Measurements from ENCODE around the gene TBC1D10A. TPM values are rescaled to one million over a fixed set of nuclear protein-coding genes. Genes with fewer than 3 reads are reported as not detected.

The TBC1D10A gene
- total RNA-seq, 1 experiment from 2014 or later: 12.6 TPM

DNA sequence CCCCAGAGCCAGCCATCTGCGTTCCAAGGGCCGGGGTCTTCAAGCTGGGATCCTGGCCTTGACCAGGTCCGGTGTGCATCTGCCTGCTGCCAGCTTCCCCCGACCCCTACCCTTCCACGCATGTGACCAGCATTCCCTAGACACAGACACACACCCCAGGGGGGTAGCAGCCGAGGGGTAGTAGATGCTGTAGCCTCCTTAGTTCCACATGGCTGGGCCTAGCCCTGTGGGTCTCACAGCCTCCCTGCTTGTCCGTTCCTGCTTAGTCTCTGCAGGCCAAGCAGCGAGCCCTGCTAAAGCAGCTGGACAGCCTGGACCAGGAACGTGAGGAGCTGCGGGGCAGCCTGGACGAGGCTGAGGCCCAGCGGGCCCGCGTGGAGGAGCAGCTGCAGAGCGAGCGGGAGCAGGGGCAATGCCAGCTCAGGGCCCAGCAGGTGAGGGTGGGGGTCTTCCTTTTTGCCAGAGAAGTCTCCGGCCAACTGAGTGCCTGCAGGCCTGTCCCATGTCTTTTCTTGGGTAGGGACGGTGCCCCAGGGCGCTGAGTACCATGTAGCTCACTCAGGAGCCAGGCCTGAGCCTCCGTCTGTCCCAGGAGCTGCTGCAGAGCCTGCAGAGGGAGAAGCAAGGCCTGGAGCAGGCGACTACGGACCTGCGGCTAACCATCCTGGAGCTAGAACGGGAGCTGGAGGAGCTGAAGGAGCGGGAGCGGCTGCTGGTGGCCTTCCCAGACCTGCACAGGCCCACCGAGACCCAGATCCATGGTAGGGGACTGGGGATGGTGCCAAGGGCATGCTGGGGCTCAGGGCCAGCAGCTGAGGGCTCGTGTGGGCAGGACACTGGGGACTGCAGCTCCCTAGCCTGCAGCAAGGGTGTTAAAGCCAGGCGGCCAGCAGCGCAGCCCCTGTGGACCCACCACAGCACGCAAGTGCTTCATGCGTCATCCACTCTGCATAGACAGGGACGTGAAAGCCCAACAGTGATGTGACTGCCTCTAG, 46.9 kb upstream of the TBC1D10A start:
- H3K27me3 ChIP-seq (ENCODE audit: low read length): no peaks in the 10 kb centered on the region
- H3K36me3 ChIP-seq (ENCODE audit: low read depth, low read length): no peaks in the 10 kb centered on the region
- no peaks in the 10 kb centered on the region for H4K20me1 ChIP-seq (ENCODE audit: low read length)
- H3K4me2 ChIP-seq (ENCODE audit: low read length): no peak overlapping the region
- H3F3A ChIP-seq (ENCODE audit: low read length, unreplicated experiment): no peaks in the 10 kb centered on the region
- no TSS peak for BruUV-seq (replicated peaks)
- no peak overlapping the region for H2AFZ ChIP-seq (ENCODE audit: low read length)
- ChIA-PET CTCF (no interaction called here), POLR2A (ENCODE audit: unreplicated experiment) (no interaction called here)
- intact Hi-C loops (cut with micrococcal nuclease): no loop called here
- H3K9me2 ChIP-seq (replicated peaks; ENCODE audit: low read length): no peaks in the 10 kb centered on the region
- H3K9me3 ChIP-seq (ENCODE audit: low read length): no peaks in the 10 kb centered on the region
- ATAC-seq: no peak
- H3K4me1 ChIP-seq (ENCODE audit: insufficient read depth, low read length): no peaks in the 10 kb centered on the region
- TF ChIP-seq, protein P1, sequence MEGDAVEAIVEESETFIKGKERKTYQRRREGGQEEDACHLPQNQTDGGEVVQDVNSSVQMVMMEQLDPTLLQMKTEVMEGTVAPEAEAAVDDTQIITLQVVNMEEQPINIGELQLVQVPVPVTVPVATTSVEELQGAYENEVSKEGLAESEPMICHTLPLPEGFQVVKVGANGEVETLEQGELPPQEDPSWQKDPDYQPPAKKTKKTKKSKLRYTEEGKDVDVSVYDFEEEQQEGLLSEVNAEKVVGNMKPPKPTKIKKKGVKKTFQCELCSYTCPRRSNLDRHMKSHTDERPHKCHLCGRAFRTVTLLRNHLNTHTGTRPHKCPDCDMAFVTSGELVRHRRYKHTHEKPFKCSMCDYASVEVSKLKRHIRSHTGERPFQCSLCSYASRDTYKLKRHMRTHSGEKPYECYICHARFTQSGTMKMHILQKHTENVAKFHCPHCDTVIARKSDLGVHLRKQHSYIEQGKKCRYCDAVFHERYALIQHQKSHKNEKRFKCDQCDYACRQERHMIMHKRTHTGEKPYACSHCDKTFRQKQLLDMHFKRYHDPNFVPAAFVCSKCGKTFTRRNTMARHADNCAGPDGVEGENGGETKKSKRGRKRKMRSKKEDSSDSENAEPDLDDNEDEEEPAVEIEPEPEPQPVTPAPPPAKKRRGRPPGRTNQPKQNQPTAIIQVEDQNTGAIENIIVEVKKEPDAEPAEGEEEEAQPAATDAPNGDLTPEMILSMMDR (conservative IDR thresholded peaks at IDR 0.05; ENCODE audit: low read depth, low read length): no peak
- TF ChIP-seq EZH2 (IDR thresholded peaks at IDR 0.05; ENCODE audit: low read length, unreplicated experiment) (no peak), EZH2phosphoT487 (IDR thresholded peaks at IDR 0.05; ENCODE audit: borderline replicate concordance, low read length) (no peak)
- no peak overlapping the region for H3K9ac ChIP-seq (ENCODE audit: low read length)
- H3K79me2 ChIP-seq (ENCODE audit: low read length): no peaks in the 10 kb centered on the region
- H3K4me3 ChIP-seq (ENCODE audit: low read length): no peak overlapping the region
- no peak overlapping the region for H3K27ac ChIP-seq (ENCODE audit: low read length)
- peak; percentile 7 for DNase-seq

DNA sequence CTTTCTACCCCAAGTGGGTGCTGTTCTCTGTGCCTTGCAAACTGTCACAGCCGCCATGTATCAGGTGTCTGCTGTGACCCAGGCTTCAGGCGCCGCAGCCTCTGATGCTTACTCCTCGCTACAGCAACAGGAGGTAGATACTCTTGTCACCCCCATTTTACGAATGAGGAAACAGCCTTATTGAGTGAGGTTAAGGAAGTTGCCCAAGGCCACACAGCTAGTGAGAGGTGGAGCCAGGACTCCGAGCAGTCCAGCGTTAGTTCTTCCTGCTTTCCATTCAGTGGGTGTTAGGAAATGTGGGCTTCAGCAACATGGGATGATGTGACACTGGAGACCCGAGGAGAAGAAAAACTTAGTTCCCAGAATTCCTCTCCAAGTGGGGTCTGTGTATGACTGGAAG, 46.2 kb upstream of the TBC1D10A start:
- ATAC-seq: no peak
- H4K20me1 ChIP-seq (ENCODE audit: low read length): no peaks in the 10 kb centered on the region
- no peaks in the 10 kb centered on the region for H3K27me3 ChIP-seq (ENCODE audit: low read length)
- H3K9ac ChIP-seq (ENCODE audit: low read length): no peak overlapping the region
- no peak overlapping the region for H3K4me2 ChIP-seq (ENCODE audit: low read length)
- no peaks in the 10 kb centered on the region for H3K36me3 ChIP-seq (ENCODE audit: low read depth, low read length)
- no peaks in the 10 kb centered on the region for H3F3A ChIP-seq (ENCODE audit: low read length, unreplicated experiment)
- BruUV-seq (replicated peaks): no TSS peak
- ChIA-PET POLR2A (ENCODE audit: unreplicated experiment) (no interaction called here), CTCF (no interaction called here)
- no peaks in the 10 kb centered on the region for H3K79me2 ChIP-seq (ENCODE audit: low read length)
- no peaks in the 10 kb centered on the region for H3K4me1 ChIP-seq (ENCODE audit: insufficient read depth, low read length)
- H2AFZ ChIP-seq (ENCODE audit: low read length): no peak overlapping the region
- TF ChIP-seq, protein P1 (conservative IDR thresholded peaks at IDR 0.05; ENCODE audit: low read depth, low read length): no peak
- no peak for TF ChIP-seq EZH2 (IDR thresholded peaks at IDR 0.05; ENCODE audit: low read length, unreplicated experiment)
- TF ChIP-seq EZH2phosphoT487 (IDR thresholded peaks at IDR 0.05; ENCODE audit: borderline replicate concordance, low read length): no peak
- H3K4me3 ChIP-seq (ENCODE audit: low read length): no peak overlapping the region
- intact Hi-C loops (cut with micrococcal nuclease): no loop called here
- no peak for DNase-seq
- H3K9me3 ChIP-seq (ENCODE audit: low read length): no peaks in the 10 kb centered on the region
- no peak overlapping the region for H3K27ac ChIP-seq (ENCODE audit: low read length)
- no peaks in the 10 kb centered on the region for H3K9me2 ChIP-seq (replicated peaks; ENCODE audit: low read length)

DNA sequence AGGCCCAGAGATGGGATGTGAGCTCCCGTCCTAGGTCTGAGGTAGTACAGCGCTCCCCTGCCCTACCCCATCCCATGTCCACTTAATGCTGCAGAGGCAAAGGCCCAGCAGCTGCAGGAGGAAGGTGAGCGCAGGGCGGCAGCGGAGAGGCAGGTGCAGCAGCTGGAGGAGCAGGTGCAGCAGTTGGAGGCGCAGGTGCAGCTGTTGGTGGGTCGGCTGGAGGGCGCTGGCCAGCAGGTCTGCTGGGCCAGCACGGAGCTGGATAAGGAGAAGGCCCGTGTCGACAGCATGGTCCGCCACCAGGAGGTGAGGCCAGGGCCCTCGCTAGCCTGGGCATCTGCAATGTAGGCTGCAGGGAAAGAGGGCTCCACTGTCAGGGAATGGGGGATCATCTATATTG, 45.2 kb upstream of the TBC1D10A start:
- DNase-seq: no peak
- H3K27me3 ChIP-seq (ENCODE audit: low read length): no peaks in the 10 kb centered on the region
- TF ChIP-seq, protein P1 (conservative IDR thresholded peaks at IDR 0.05; ENCODE audit: low read depth, low read length): no peak
- TF ChIP-seq EZH2phosphoT487 (IDR thresholded peaks at IDR 0.05; ENCODE audit: borderline replicate concordance, low read length): no peak
- TF ChIP-seq EZH2 (IDR thresholded peaks at IDR 0.05; ENCODE audit: low read length, unreplicated experiment): no peak
- no peaks in the 10 kb centered on the region for H4K20me1 ChIP-seq (ENCODE audit: low read length)
- ChIA-PET POLR2A (ENCODE audit: unreplicated experiment) (no interaction called here), CTCF (no interaction called here)
- no peak overlapping the region for H3K9ac ChIP-seq (ENCODE audit: low read length)
- ATAC-seq: no peak
- H3K36me3 ChIP-seq (ENCODE audit: low read depth, low read length): no peaks in the 10 kb centered on the region
- no peaks in the 10 kb centered on the region for H3K4me1 ChIP-seq (ENCODE audit: insufficient read depth, low read length)
- no peak overlapping the region for H3K4me2 ChIP-seq (ENCODE audit: low read length)
- no TSS peak for BruUV-seq (replicated peaks)
- no peaks in the 10 kb centered on the region for H3K79me2 ChIP-seq (ENCODE audit: low read length)
- no peak overlapping the region for H3K27ac ChIP-seq (ENCODE audit: low read length)
- no peaks in the 10 kb centered on the region for H3K9me2 ChIP-seq (replicated peaks; ENCODE audit: low read length)
- H3F3A ChIP-seq (ENCODE audit: low read length, unreplicated experiment): no peaks in the 10 kb centered on the region
- no peaks in the 10 kb centered on the region for H3K9me3 ChIP-seq (ENCODE audit: low read length)
- intact Hi-C loops (cut with micrococcal nuclease): no loop called here
- H2AFZ ChIP-seq (ENCODE audit: low read length): no peak overlapping the region
- no peak overlapping the region for H3K4me3 ChIP-seq (ENCODE audit: low read length)

Measured in PC-3 (cell line).